K562 (cell line): ENCODE measurements around the gene CHN2. TPM values are rescaled to one million over a fixed set of nuclear protein-coding genes. Genes with fewer than 3 reads are reported as not detected.

Source experiments
- ETV1 ChIP-seq: fragments of 450-650 bp; conservative IDR thresholded peaks from 2 replicates; pipeline ENCODE4 v1.6.1; 2016; ENCODE audit warnings: missing genetic modification characterization, control low read depth, low read depth, missing compliant biosample characterization
- ILK ChIP-seq: fragments of 450-650 bp; IDR thresholded peaks from 2 replicates; pipeline ENCODE4 v1.6.1; 2016; ENCODE audit warnings: missing genetic modification characterization, low read depth, mild to moderate bottlenecking, missing compliant biosample characterization, moderate library complexity, borderline replicate concordance
- JUNB ChIP-seq: fragments of 450-650 bp; formaldehyde crosslinking; conservative IDR thresholded peaks from 2 replicates; pipeline ENCODE4 v1.4.0; 2020; ENCODE audit warnings: mild to moderate bottlenecking
- MLLT1 ChIP-seq, 2 experiments: fragments of 450-650 bp; IDR thresholded peaks; 2 replicates each; pipeline ENCODE4 v1.6.1; 2016
- NCOA4 ChIP-seq: fragments of 450-650 bp; IDR thresholded peaks from 2 replicates; pipeline ENCODE4 v1.6.1; 2018; ENCODE audit warnings: mild to moderate bottlenecking; ENCODE audit not compliant: partially characterized antibody
- NFIC ChIP-seq: fragments of 450-650 bp; IDR thresholded peaks from 2 replicates; pipeline ENCODE4 v1.6.1; 2017; ENCODE audit warnings: mild to moderate bottlenecking, inconsistent platforms
- NRF1 ChIP-seq, 2 experiments: fragments of 450-650 bp; IDR thresholded peaks in 1 of 2; conservative IDR thresholded peaks in 1 of 2; 2 replicates each; pipeline ENCODE4 v1.6.1; 2014; ENCODE audit warnings: mild to moderate bottlenecking in 2 of 2
- PCBP1 ChIP-seq: fragments of 200-400 bp; formaldehyde crosslinking; IDR thresholded peaks from 2 replicates; pipeline ENCODE4 v1.6.1; 2018; ENCODE audit warnings: mild to moderate bottlenecking, low read depth, low read length; ENCODE audit not compliant: poor library complexity, severe bottlenecking
- PHF8 ChIP-seq: fragments of 200-600 bp; sonication (generic); IDR thresholded peaks from 2 replicates; pipeline ENCODE4 v1.6.1; 2012; ENCODE audit warnings: mixed run types, mild to moderate bottlenecking, inconsistent platforms, low read length, moderate library complexity, borderline replicate concordance
- SNAPC5 ChIP-seq: fragments of 250-450 bp; sonication (Bioruptor Pico); IDR thresholded peaks from 2 replicates; pipeline ENCODE4 v1.8.0; 2021; ENCODE audit warnings: moderate library complexity, mild to moderate bottlenecking, inconsistent platforms
- ZNF609 ChIP-seq: sonication (generic); formaldehyde crosslinking; IDR thresholded peaks from 2 replicates; pipeline ENCODE4 v1.8.1; 2023; ENCODE audit warnings: missing genetic modification reagents, mild to moderate bottlenecking, borderline replicate concordance
- ZNF699 ChIP-seq: fragments of 250-450 bp; sonication (Bioruptor Pico); IDR thresholded peaks from 2 replicates; pipeline ENCODE4 v1.8.0; 2021; ENCODE audit warnings: mild to moderate bottlenecking, moderate library complexity; ENCODE audit not compliant: insufficient replicate concordance
- polyA plus RNA-seq, 8 experiments: library from polyadenylated mRNA; depleted of rRNA in 4 of 8; stranded (reverse) in 5 of 8; unstranded in 3 of 8; fragments of >200 nt; fragmentation: Nextera tagmentation in 2 of 8; fragmentation: Illumina TruSeq in 1 of 8; extraction: Ambion mirVana in 2 of 8; extraction: Trizol in 1 of 8; gene quantifications; 2 replicates each; pipeline versions ENCODE4 v1.2.1 to v1.2.3, GENCODE V29; 2011 to 2014; ENCODE audit warnings: inconsistent platforms in 1 of 8, missing spikeins in 1 of 8
- total RNA-seq, 7 experiments: library from RNA; depleted of rRNA in 6 of 7; stranded (reverse); fragments of >200 nt in 6 of 7; fragmentation: Illumina TruSeq in 2 of 7; extraction: Trizol in 2 of 7; gene quantifications; 2 replicates each; pipeline versions ENCODE4 v1.2.1 to v1.2.3, GENCODE V29; 2011 to 2021; ENCODE audit warnings: low replicate concordance in 1 of 7

The CHN2 gene
- total and polyA plus RNA-seq, 9 of the 15 experiments (the other 6 are each of a cell fraction or from before 2014, with no cell fraction given) = 0.12 to 2.1 (median 0.31) TPM; not detected in 1

- TF ChIP-seq MLLT1 (IDR thresholded peaks at IDR 0.05) (no peak), ZNF699 (no peak), ILK (tag) (no peak), JUNB (CRISPR knock-in tag) (no peak), NRF1 (conservative IDR thresholded peaks at IDR 0.05 in 1 of 2, IDR thresholded peaks at IDR 0.05 in 1 of 2) (no peak), PHF8 (no peak), ETV1 (tag) (no peak), NCOA4 (no peak), NFIC (no peak), SNAPC5 (CRISPR knock-in tag) (no peak), ZNF609 (CRISPR knock-in tag) (no peak), PCBP1 (no peak)
Measured at GRCh38 chr7:29234438-29234837, 39.9 kb downstream of the CHN2 start (continued).
